Measurements from ENCODE around the gene TMEM169.

The TMEM169 gene, protein sequence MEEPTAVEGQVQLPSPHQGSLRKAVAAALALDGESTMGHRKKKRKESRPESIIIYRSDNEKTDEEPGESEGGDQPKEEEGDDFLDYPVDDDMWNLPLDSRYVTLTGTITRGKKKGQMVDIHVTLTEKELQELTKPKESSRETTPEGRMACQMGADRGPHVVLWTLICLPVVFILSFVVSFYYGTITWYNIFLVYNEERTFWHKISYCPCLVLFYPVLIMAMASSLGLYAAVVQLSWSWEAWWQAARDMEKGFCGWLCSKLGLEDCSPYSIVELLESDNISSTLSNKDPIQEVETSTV

GRCh38 chr2:216081487-216082116 is at the start of gene TMEM169, which contains the start of gene PECR:
Gene TMEM169, plus strand, starts transcription at chr2:216081919. Its CDS starts 14,045 bp downstream, at chr2:216095964.
Gene PECR, minus strand, starts transcription at chr2:216081809. Its CDS starts 68 bp downstream, at chr2:216081741.
- peak; percentile 81 for DNase-seq

- DNase-seq: no peak
Observed at GRCh38 chr2:216031960-216032689, 49.6 kb upstream of the TMEM169 start.

GRCh38 chr2:216033403-216033802 is 48.3 kb upstream of the TMEM169 start:
- DNase-seq: no peak

GRCh38 chr2:216034065-216034464 is 47.7 kb upstream of the TMEM169 start:
- no peak for DNase-seq

DNA sequence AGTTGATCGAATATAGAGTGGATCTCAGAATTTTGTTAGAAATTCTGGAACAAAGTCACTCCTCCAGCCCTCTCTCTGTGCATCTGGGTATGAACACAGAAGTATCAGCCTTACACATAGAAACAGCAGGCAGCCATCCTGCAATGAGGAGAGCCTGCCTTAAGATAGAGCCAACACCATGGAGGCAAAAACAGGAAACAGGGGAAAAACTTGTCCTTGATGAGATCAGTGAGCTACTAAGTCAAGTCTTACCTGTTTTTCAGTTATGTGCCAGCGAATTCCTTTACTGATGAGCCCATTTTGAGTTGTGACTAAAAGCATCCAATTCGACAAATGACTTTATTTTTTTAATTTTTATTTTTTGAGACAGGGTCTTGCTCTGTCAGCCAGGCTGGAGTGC is 41.8 kb upstream of the TMEM169 start:
- DNase-seq: no peak

DNA sequence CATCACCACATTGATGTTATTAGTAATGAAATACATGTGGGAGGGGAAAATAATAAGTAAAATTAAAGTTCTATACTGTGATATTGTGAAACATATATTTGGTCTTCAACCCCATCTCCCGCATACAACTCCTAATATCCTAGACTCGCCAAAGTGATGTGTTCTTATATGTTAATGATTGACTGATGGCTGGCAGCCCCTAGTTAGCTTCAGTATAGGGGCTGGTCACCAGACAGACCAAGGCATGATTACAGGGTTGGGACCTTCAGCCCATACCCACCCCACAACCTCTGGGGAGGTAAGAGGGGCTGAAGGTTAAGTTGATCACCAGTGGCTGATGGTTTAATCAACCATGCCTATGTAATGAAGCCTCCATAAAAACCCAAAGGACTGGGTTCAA is 40.3 kb upstream of the TMEM169 start:
- no peak for DNase-seq

GRCh38 chr2:216043949-216044348 is 37.8 kb upstream of the TMEM169 start:
- DNase-seq: no peak

GRCh38 chr2:216044883-216045486 is 36.7 kb upstream of the TMEM169 start:
- no peak for DNase-seq

- no peak for DNase-seq
Observed at GRCh38 chr2:216047397-216047796, 34.3 kb upstream of the TMEM169 start.

- no peak for DNase-seq
Observed at GRCh38 chr2:216049452-216049851, 32.3 kb upstream of the TMEM169 start.

- no peak for DNase-seq
Observed at GRCh38 chr2:216051350-216051749, 30.4 kb upstream of the TMEM169 start.

- DNase-seq: no peak
Observed at GRCh38 chr2:216052420-216052819, 29.3 kb upstream of the TMEM169 start.

DNA sequence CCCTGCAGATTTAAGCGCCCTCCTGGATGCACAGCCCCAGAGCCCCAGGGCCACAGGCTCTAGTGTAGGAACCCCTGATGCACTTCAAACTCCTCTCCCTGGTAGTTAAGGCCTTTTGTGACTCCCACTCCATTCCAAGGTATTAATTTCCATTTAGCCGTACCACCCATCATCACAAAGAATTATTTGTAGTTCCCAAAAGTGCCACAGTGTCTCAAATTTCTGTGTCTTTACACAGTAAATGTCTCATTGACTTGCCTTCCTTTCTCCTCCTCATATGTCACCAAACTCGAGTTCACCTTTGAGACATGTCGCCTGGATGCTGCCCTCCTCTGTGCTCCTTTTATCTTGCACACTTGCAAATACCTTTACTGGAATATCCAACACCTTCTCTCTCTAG is 26.0 kb upstream of the TMEM169 start:
- DNase-seq: no peak

DNA sequence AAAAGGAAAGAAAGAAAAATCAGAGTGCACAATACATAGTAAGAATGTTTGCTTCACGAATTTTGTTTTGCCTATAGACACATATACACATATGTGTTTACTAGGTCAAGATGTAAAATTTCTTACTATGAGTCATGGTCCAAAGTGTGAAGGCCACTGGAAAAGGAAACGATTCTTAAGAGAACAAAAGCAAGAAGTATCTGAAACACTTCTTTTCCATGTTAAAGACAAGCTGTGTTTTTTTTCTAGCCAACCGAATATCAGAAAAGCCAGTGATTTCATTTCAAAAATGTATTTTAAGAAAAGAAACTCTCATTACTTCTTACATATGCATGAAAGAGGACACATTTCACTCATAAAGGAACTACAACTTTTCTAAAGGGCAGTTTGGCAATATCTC is 25.0 kb upstream of the TMEM169 start:
- DNase-seq: no peak

DNA sequence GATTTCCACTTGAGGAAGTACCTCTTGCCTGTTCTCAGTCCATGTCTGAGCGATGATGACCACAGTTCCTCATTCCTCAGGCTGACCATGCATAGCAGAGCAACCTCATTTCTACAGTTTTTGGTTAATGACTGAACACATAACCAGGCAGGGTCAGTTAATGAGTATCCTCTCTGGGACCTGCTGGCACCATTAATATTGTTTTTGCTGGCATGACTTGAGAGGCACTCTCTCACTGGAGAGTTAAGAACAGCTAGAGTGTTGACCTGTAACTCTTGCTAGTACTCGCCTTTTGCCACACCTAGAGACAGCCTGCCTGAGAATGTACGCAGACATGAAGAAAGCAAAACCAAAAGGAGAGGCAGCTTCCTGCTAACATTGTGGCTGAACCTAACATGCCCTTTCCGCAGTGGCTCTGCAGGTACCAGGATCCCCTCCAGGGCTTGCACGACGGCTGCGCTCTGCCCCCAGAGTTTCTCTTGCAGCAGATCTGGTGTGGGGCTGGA is 24.0 kb upstream of the TMEM169 start:
- DNase-seq: no peak

DNA sequence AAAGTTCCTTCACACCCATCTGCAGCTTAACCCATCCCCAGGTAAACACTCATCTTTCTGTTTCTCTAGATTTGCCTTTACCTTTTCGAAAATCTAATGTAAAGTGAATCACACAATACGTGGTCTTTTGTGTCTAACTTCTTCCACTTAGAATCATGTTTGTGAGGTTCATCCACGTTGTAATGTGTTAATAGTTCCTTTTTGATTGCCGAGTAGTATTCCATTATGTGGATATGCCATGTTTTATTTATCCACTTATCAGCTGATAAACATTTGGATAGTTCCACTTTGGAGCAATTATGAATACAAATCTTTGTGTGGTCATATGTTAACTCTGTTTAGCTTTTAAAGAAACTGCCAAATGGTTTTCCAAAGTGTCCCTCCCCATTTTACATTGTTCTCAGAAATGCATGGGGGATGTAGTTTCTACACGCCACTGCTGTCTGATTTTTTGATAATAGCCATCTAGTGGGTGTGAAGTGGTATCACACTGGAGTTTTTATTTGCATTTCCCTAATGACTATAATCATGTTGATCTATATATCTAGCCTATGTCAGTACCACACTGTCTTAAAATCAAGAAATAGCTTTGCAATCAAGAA is 22.4 kb upstream of the TMEM169 start:
- no peak for DNase-seq

- DNase-seq: no peak
Observed at GRCh38 chr2:216064014-216064630, 17.6 kb upstream of the TMEM169 start.

GRCh38 chr2:216064665-216065064 is 17.1 kb upstream of the TMEM169 start:
- DNase-seq: no peak

GRCh38 chr2:216066230-216066629 is 15.5 kb upstream of the TMEM169 start:
- no peak for DNase-seq

DNA sequence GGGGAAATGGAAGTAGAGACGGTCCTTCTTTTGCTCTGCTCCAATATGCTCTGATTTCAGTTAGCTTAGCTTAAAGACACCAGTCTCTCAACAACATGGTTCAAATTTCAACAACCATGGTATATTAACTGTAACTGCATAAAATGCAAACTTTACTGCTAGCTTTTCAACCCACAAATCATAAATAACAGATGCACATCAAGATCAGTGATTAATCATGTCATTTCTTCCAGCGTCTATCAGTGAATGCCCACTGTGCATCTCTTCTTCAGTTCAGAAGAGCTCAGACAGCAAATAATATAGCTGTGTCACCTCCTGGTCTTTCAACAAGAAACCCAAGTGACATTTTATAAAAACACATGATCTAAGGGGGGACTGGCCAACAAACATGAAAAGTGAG is 12.7 kb upstream of the TMEM169 start:
- DNase-seq: no peak

GRCh38 chr2:216070195-216070594 is 11.5 kb upstream of the TMEM169 start:
- no peak for DNase-seq

DNA sequence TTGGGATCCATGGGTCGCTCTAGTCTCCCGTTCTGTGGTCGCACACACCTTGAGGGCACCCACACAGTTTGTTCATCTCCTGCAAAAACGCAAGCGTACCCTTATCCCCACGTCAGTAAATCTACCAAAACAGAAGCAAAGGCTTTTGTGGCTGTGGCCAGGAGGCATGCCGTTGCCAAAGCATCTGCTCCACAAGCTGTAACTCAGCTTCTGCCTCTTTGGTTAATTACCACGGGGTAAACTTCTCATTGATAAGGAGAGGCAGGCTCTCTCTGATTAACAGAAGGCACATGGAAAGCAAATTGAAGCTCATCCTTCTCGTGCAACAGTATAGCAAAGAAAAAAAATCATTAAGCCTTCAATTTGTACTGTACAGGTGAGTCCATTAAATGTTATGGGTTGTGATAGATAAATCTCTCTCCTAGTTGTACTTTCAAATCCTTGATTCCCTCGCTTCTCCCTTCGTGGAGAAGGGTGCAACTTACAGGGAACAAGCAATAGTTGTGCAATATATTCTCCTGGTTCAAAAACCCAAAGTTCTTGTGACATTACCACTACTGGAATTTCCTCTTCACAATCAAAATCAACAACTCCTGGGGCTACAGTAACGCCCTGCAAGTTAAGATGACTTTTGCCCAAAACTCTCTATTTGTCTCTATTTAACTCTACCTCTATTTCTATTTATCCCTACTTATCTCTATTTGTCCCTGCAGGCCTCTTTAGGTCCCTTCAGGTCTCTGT is 10.4 kb upstream of the TMEM169 start:
- DNase-seq: no peak

All from 8988T (cell line).